Measurements from ENCODE around the gene MRPL19. TPM values are rescaled to one million over a fixed set of nuclear protein-coding genes. Genes with fewer than 3 reads are reported as not detected.

The MRPL19 gene
- total RNA-seq, 1 donor from 2014 or later, result 39.8 TPM

DNA sequence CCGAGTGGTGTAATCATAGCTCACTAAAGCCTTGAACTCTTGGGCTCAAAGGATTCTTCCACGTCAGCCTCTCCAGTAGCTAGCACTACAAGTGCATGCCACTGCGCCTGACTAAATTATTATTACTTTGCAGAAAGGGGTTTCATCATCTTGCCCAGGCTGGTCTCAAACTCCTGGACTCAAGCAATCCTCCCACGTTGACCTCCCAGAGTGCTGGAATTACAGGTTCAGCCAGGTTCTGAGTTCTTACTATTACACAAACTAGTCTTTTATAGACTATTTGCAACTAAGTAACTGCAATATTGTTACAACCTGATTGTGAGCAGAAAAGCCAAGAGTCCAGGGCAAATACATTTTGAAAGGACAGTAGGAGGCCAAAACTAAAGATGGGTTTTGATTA is 35.9 kb upstream of the MRPL19 start:
- DNase-seq, result no peak
- Histone ChIP-seq H3K4me3 (no peak overlapping the region), H3K9me3 (no peaks in the 10 kb centered on the region), H3K36me3 (no peaks in the 10 kb centered on the region), H3K4me1 (peaks cover 11% of the 10 kb centered on the region), H3K27ac (no peak overlapping the region), H3K27me3 (ENCODE audit: low read depth) (peaks cover 12% of the 10 kb centered on the region)
- ATAC-seq, result no peak
- TF ChIP-seq, protein P1, sequence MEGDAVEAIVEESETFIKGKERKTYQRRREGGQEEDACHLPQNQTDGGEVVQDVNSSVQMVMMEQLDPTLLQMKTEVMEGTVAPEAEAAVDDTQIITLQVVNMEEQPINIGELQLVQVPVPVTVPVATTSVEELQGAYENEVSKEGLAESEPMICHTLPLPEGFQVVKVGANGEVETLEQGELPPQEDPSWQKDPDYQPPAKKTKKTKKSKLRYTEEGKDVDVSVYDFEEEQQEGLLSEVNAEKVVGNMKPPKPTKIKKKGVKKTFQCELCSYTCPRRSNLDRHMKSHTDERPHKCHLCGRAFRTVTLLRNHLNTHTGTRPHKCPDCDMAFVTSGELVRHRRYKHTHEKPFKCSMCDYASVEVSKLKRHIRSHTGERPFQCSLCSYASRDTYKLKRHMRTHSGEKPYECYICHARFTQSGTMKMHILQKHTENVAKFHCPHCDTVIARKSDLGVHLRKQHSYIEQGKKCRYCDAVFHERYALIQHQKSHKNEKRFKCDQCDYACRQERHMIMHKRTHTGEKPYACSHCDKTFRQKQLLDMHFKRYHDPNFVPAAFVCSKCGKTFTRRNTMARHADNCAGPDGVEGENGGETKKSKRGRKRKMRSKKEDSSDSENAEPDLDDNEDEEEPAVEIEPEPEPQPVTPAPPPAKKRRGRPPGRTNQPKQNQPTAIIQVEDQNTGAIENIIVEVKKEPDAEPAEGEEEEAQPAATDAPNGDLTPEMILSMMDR (IDR thresholded peaks at IDR 0.05), result no peak
- intact Hi-C loops (cut with DNase I), result no loop called here

DNA sequence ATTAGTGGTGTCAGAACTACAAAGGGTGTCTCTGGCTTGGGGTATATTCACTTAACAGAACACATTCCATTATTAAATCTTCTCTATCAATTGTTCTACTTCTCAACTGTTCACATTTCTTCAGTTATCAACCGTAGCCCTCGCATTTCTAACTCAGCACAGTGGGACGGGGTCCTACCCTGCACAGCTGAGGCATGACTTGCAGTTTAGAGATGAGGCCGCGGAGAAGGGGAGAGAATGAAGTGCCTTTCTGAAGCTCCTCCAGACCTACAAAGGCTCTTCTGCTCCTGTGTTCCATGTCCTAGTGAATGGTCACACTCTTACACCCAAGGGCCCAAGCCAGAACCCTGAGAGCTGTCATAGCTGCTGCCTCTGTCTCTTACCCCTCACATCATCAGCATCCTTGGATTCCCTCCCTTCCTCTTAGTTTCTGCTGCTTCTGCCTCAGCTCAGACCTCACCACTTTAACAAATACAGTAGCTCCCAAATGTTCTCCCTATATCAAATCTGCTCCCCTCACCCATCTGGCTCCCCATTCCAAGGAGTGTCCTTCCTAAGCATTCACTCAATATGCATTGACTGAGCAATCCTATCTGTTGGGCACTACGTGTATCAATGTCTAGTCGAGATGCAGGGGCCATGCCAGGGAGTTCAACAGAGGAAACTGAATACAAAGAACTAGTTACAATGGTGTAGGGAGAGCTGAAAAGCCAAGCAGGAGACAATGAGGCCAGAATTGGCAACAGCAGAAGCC is 34.3 kb upstream of the MRPL19 start:
- peaks cover 6% of the 10 kb centered on the region for H3K4me1 ChIP-seq
- H3K9me3 ChIP-seq, result no peaks in the 10 kb centered on the region
- no peak for DNase-seq
- intact Hi-C loops (cut with DNase I), result no loop called here
- H3K36me3 ChIP-seq, result no peaks in the 10 kb centered on the region
- no peak for ATAC-seq
- TF ChIP-seq, protein P1 (IDR thresholded peaks at IDR 0.05), result no peak
- H3K27ac ChIP-seq, result no peak overlapping the region
- no peak overlapping the region for H3K4me3 ChIP-seq
- peaks cover 12% of the 10 kb centered on the region for H3K27me3 ChIP-seq (ENCODE audit: low read depth)

DNA sequence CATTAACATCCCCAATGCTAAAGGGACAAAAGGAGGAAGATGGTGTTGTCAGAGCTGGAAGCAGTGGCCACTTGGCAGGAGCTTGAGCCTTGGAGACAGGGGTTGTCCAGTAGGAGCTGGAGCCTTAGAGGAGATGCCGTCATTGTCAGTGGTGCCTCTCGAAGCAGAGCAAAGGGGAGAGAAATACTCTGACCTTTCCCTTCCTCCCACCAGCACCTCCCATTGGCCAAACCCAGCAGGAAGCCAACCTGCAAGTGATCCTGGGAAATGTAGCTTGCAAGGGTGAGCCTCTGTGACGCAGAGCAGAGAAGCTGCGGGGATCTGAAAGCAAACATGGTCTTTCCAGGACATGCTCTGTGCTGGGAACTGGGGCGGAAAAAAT is 33.7 kb upstream of the MRPL19 start:
- intact Hi-C loops (cut with DNase I), result no loop called here
- H3K36me3 ChIP-seq, result no peaks in the 10 kb centered on the region
- no peak for ATAC-seq
- no peak overlapping the region for H3K27ac ChIP-seq
- H3K4me3 ChIP-seq, result no peak overlapping the region
- H3K9me3 ChIP-seq, result no peaks in the 10 kb centered on the region
- peaks cover 6% of the 10 kb centered on the region for H3K4me1 ChIP-seq
- no peak for DNase-seq
- peaks cover 12% of the 10 kb centered on the region for H3K27me3 ChIP-seq (ENCODE audit: low read depth)
- TF ChIP-seq, protein P1 (IDR thresholded peaks at IDR 0.05), result no peak

DNA sequence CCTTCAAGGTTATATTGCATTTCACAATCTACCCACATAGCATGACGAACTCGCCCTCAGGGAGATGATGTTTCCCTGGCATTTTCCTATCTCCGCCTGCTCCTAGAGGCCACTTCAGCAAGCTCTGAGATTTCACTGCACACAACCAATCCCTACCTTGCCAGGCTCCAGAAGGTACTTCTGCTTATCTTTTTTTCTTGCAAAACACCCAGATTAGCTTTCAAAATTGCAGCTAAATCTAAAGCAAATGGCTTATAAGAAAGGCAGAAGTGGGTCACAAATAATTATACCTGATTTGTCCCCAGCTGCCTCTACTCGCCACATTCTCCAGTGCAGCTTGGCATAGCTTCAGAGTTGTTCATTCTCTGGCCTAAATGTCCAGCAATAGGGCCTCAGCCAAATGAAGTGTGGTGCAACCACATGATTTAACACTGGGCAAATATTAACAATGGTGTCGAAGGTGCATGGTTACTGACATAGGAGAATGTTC is 32.4 kb upstream of the MRPL19 start:
- Histone ChIP-seq H3K9me3 (no peaks in the 10 kb centered on the region), H3K27me3 (ENCODE audit: low read depth) (peaks cover 3% of the 10 kb centered on the region), H3K4me3 (no peak overlapping the region), H3K36me3 (no peaks in the 10 kb centered on the region), H3K27ac (no peak overlapping the region), H3K4me1 (no peaks in the 10 kb centered on the region)
- no peak for DNase-seq
- TF ChIP-seq, protein P1 (IDR thresholded peaks at IDR 0.05), result no peak
- peak; percentile 63 to 78 for ATAC-seq
- intact Hi-C loops (cut with DNase I), result no loop called here

DNA sequence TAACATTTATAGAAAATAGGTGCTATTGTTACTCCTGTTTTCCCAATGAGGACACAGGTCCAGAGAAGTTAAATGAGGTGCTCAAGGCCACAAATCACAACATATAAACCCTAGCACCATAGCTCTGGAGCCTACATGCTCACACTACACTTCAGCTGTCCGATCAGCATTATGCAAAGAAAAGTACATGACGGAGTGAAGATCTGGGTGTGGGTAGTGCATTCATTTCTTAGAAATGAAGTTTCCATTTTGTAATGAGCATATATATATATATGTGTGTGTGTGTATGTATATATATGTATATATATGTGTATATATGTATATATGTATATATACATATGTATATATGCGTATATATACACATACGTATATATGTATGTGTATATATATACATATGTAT is 30.2 kb upstream of the MRPL19 start:
- no peaks in the 10 kb centered on the region for H3K27me3 ChIP-seq (ENCODE audit: low read depth)
- H3K36me3 ChIP-seq, result no peaks in the 10 kb centered on the region
- ATAC-seq, result no peak
- TF ChIP-seq, protein P1 (IDR thresholded peaks at IDR 0.05), result no peak
- no peaks in the 10 kb centered on the region for H3K4me1 ChIP-seq
- no peak overlapping the region for H3K4me3 ChIP-seq
- H3K27ac ChIP-seq, result no peak overlapping the region
- H3K9me3 ChIP-seq, result no peaks in the 10 kb centered on the region
- DNase-seq, result no peak
- intact Hi-C loops (cut with DNase I), result no loop called here

All from lower lobe of right lung (tissue), 2 donors.